ENCODE results near the gene NECAP2.
A peak's percentile ranks its signal among the peaks of the same experiment; 100 is the strongest.
"Not testable (repeated sequence)": the region's sequence is repeated elsewhere in the genome, so short reads cannot be mapped to it uniquely, and the experiment has no call there.

The NECAP2 gene

DNA sequence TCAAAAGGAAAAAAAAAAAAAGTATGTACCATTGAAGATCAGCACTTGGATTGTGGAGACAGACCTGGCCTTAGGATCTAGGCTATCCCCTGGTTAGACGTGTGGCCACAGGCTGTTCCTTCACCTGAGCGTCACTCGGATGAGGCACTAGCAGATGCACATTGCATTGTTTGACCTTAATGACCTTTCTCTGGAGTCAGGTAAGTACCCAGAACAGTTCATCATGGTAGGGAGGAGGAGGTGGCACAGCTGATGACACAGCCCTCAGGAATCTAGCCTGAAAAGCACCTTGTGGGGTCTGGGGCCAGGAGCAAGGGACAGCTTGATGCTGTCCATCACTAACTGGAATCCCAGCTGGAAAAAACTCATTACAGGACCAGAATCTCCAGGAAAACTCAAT, 21.2 kb downstream of the NECAP2 start:
- no peak for DNase-seq

DNA sequence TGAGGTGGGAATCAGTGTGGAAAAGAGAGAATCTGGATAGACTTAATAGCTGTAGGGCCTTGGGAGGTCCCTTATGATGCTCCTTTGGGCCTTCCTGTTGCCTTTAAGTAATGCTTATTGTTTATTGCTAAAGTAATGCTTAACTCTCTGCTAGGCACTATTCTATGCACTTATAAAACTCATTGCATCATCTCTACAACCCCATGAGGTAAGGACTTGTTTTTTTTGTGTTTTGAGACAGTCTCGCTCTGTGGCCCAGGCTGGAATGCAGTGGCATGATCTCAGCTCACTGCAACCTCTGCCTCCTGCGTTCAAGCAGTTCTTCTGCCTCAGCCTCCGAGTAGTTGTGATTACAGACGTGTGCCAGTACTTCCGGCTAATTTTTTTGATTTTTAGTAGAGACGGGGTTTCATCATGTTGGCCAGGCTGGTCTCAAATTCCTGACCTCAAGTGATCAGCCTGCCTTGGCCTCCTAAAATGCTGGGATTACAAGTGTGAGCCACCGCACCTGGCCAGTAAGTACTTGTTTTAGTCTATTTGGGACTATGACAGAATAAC, 22.3 kb downstream of the NECAP2 start:
- DNase-seq = no peak

DNA sequence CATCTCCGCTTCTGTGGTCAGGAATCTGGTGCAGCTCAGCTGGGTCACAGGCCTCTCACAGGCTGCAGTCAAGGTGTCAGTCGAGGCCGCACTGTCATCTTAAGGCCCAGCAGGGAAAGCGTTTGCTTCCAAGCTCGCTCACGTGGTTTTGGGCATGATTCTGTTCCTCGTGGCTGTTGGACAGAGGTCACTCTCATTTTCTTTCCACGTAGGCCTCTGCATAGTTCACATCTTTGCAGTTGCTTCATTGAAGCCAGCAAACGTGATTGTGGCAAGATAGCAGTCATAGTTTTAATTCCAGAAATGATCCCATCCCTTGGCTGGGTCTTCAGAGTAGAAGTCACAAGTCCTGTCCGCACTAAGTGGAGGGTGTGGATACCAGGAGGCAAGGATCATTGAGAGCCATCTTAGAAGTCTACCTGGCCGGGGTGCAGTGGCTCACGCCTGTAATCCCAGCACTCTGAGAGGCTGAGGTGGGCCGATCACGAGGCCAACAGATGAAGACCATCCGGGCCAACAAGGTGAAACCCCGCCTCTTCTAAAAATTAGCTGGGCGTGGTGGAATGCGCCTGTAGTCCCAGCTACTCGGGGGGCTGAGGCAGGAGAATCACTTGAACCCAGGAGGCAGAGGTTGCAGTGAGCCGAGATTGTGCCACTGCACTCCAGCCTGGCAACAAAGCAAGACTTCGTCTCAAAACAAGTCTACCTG, 24.5 kb downstream of the NECAP2 start:
- peak; percentile 6 for DNase-seq

DNA sequence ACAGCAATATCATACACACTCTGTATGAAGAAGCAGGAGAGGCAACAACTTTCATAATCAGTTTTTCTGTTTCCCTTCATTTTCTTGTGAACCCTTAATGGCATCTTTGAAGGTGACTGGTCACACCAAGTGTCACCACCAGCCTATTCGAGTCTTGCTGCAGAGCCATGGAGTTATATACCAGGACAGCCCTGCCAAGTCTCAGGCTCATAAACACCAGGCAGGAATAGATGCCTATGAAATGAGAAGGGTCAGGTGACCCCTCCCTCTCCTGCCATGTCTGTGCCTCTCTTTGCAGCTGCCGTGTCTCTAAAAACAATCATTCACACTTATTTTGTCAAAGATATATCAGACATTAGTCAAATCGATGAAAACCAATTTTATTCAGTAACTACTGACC, 28.0 kb downstream of the NECAP2 start:
- DNase-seq = no peak

DNA sequence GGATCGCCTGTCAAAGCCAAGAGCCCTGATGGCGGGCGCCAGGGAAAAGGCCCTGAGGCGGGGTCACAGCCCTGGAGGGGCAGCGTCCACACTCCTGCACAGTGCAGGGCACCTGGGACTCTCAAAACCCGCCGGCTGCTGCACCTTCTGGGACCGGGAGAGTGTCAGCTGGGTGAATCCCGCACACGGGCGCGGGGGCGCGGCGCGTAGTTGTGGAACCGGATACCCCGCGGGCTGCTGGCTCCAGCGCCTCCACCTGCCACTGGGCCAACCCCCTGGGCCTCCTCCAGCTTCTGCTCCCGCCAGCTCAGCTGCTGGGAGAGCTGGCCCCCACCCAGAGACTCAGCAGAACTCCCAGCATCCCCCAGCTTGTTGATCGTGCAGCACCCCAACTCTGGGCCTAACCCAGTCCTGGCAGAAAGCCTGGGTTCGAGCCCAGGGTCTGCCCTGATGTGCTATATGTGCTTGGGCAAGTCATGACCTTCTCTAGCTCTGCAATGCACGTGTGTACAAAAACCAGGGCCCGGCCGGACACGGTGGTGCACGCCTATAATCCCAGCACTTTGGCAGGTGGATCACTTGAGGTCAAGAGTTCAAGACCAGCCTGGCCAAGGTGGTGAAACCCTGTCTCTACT, 33.8 kb downstream of the NECAP2 start:
- no peak for DNase-seq

DNA sequence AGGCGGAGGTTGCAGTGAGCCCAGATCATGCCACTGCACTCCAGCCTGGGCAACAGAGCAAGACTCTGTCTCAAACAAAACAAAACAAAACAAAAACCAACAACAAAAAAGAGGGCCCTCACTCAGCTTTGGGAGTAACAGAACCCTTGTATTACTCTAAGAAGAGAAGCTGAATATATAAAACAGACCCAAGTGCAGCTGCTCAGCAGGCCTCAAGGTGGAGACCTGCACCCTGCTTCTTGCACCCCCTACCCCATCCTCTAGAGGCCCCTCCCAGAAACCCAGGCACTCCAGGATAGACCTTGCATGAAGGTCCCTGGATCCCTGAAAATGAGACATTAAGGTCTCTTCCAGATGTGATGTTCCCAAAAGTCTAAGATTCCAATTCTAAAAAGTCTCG, 34.4 kb downstream of the NECAP2 start:
- not testable (repeated sequence) for DNase-seq

DNA sequence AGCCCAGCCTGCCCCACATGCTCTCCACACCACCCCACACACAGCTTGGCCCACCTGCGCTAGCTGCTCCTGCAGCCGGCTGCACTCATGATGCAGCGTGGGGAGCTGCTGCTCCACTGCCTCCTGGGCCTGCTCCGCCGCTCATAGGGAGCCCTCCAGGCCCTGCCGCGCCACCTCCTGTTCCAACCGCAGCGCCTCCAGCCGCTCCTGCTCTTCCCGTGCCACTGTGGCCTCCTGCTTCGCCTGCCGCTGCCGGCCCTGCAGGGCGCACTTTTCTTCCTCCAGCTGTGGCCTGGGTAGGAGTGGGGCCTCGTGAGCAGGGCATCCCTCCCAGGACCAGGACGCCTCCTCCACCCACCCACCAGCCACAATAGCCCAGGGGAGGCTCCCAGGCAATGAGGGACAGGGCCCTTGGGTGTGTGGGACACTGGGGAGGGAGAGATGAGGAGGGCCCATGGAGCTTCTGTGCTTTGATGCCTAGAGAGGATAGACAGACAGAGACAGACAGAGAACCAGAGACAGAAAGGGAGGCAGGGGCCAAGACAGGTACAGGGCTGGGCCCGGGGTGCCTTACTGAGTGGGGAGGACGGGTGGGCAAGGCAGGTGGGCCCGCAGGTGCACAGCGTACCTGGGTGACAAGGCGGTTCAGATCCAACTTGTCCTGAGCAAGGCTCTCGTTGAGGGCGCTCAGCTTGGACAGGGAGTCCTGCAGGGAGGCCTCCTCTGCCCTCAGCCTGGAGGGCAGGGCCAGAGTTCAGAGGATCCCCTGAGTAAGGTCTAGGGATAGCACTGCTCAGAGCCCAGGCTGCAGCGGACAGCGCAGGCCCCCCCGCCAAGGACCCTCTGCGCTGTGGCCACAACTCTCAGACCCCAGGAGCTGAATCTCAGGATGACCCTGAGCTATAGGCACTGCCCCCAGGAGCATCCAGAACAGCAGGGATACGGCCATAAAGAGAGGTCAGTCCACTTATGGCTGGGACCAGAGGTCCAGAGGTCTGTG, 35.5 kb downstream of the NECAP2 start:
- not testable (repeated sequence) for DNase-seq

DNA sequence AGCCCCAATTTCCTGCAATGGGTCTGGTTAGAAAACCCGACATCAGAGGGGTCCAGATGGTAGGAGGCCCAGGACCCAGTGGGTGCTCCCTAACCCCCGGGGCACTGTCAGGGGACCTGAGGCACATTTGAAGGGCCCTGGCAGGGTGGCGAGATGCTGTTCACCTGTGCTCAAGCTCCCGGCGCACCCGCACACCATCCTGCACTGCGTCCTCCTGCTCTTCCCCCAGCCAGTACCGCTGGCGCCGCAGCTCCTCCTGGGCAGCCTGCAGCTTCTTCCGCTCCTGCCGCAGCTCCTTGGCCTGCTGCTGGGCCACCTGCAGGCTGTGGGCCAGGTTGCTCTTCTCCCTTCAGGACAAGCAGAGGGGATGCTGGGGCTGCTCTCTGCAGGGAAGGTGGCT, 37.6 kb downstream of the NECAP2 start:
- no peak for DNase-seq

DNA sequence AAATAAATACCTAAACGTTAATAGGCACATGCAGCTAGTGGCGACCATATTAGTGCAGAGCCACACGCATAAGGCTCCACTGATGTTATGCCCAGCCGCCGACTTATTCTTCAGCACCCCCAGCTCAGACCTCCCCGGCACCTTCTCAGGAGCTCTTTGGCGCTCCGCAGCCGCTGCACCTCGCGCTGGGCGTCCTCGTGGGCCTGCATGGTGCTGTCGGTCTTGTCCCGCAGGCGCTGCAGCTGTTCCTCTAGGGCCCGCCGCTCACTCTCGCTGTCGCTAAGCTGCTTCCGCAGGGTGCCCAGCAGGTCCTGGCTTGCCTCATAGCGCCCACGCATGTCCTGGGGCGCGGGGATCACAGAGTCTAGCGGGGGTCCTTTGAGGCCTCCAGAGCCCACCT, 42.6 kb downstream of the NECAP2 start:
- DNase-seq = not testable (repeated sequence)

DNA sequence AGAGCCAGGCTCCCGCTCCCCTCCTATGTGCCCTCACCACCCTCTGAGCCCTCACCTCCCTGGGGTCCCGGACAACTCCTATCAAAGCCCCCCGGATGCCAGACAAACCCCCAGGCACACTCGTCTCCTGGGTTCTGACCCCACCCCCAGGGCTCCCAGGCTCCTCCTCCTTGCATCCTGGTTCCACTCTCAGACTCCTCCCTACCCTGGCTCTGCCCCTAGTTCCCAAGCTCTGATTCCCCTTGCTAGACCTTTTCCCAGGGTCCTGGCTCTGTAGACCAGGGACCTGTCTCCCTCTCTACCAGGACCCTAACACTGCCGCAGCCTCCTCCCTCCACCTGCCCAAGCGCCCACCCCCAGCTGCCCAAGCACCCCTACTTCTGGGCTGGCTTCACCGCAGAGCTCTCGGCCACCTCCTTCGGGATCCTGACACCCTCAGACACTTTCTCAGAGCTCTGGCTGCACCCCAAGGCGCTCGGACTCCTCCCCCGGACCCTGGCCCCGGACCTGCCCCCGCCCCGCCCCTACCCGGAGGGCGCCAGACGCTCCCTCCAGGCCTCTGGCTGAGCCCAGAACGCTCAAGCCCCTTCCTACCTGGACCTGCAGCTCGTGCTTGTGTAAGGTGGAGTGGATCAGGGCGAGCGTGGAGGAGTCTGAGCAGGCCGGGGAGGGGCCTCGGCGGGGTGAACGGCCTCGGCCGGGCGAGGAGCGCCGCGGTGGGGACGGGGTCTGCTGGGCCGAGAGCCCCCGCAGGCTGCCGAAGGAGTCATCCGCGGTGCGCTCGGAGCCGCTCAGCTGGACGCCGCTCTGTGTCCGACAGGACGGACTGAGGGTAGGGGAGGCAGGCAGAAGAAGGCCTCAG, 43.3 kb downstream of the NECAP2 start:
- DNase-seq = not testable (repeated sequence)

DNA sequence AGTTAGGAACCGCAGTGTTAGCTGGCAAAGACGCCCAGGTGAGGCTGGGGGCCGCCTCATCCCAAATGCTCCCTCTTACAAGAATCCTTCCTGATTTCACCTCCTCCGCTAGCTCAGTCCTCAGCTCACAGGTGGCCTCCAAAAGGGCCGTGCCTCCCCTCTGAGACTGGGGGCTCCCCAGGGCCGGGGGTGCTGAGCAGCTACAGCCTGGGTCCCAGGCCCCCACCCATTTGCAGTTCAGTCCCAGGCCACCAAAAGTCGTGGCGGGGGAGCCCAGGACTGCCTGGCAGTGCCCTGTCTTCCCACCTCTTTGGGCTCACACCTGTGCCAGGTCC, 43.9 kb downstream of the NECAP2 start:
- no peak for DNase-seq

DNA sequence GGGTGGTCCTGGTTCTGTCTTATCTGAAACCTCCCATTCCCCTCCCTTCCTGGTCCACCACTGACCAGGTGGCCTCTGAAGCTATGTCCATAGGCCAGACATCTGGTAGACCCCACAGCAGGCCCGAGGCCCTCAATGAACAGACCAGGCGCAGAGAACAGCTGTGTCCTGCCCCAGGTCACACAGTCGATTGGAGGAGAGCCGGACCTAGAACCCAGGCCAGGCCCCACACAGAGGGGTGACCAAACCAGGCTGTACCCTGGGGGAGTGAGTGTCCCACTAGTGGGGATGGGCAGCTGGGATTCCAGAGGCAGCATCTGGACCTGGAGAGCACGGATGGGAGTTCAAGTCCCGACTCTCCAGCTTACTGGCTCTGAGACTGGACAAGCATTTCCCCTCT, 44.4 kb downstream of the NECAP2 start:
- DNase-seq = no peak

DNA sequence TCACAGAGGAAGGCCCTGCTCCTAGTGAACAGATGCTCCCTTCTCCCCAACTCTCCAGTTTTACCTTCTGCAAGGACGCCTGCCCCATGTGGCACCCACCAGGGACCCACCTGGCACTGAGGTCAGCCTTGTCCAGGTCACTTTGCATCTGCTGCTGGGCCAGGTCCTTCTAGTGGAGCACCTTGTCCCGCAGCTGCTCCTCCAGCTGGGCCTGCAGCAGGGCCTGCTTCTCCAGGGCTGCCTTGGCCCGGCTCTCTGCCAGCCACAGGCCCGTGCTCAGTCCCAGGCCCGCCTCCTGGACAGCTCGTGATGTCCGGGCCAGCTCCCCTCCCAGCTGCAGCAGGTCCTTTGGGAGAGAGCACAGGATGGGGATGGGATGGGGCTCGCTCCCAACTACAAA, 45.8 kb downstream of the NECAP2 start:
- not testable (repeated sequence) for DNase-seq

DNA sequence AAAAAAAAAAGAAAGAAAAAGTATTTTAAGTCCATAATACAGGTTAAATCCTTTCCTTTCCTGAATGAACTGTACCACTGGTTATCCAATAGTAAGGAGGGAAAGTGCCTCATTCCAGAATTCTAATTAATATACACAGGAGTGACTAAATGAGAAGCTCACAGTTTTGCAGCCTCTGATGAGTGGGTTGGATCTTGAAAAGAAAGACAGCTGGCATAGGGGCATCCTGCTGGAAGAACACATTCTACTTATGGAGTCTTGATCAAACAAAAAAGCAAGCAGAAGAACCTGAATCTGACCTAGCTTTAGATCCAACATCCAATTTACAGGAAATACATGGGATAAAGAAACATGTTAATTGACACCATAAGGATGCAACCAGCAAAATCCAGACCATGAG, 46.5 kb downstream of the NECAP2 start:
- not testable (repeated sequence) for DNase-seq

DNA sequence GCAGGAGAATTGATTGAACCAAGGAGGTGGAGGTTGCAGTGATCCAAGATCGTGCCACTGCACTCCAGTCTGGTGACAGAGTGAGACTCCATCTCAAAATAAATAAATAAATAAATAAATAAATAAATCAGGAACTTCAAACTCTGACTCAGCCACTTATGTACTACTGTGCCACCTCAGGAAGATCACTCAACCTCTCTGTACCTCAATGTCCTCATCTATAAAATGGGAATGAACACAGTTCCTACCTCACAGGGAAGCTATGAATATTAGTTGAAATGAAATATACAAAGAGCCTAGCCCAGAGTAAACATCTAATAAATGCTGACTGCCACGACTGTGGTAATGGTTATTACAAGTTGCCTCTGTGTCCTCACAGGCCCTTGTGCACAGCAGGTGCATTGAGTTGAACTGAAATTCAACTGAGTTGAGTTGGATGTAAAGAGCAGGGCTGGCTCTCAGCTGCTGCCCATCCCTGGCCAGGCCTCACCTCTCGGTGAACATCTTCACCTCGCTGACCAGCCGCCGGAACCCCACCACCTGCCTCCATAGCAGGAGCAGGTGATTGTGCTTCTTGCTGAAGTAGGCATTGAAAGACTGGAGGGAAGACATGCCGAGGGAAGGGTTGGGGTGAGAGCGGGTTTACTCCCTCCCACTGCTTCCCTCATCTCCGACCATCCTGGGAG, 48.8 kb downstream of the NECAP2 start:
- not testable (repeated sequence) for DNase-seq

DNA sequence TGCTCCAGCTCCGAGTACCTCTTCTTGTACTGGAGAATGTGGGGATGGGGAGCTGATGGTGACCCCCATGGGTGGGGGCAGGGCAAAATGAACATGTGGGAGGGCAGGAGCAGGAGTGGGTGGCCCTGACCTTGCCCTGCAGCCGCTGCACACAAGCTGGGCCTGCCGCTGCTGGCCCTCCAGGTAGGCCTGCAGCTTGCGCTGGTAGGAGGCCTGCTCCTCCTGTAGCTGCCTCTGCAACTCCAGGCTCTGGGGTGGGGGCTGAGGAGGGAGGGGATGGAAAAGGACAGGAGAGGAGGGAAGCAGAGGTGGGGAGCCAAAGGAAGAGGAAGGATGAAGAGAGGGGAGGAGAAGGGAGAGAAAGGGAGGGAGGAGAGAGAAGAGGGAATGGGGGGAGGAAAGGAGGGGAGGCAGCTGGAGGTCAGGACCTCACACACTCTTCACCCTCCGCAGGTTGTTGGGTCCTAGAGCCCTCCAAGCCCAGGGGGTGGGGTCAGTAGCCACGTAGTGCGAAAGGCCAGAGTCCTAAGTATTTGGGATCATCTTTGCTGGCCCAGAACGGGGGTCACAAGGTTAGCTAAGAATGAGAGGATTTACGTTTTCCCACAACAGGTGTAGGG, 50.6 kb downstream of the NECAP2 start:
- no peak for DNase-seq

DNA sequence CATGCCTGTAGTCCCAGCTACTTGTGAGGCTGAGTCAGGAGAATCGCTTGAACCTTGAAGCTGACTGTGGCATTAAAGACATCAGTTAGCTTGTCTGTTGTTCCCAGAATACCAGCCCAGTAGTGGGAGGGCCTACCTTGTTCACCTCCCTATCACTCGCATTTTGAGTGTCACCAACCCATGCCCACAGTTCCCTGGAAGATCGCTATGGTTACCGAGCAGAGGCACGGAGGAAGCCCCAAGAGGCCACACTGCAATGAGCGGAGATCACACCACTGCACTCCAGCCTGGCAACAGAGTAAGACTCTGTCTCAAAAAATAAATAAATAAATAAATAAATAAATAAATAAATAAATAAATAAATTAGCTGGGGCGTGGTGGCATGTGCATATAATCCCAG, 52.4 kb downstream of the NECAP2 start:
- DNase-seq = not testable (repeated sequence)

DNA sequence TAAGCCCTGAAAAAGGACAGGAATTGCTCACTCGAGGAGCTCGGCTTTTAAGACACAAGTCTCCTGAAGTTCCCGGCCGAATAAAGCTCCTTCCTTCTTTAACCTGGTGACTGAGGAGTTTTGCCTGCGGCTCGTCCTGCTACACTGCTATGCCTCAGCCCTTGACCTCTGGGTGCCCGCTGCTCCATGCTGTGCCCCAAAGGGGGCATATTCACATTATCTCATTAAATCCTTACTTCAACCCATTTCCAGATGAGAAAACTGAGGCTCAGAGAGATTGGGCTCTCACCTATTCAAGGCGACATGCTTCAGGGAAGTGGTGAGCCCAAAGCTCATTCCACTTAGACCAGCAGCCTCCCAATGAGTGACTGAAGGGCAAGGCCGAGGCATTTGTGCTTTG, 53.2 kb downstream of the NECAP2 start:
- not testable (repeated sequence) for DNase-seq

DNA sequence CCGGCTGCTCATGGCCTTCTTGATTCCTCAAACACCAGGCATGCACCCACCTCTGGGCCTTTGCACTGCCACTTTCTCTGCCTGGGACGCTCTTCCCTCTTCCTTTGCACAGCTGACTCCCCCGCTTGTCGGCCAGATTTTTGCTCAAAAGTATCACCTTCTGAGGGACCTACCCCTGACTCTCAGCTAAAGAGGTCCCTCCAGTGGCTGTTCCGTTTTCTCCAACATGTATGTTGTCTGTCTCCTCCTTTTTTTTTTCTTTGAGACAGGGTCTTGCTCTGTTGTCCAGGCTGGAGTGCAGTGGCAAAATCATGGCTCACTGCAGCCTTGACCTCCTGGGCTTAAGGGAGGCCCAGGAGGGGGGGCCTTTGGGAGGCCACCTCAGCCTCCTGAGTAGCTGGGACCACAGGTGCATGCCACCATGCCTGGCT, 57.0 kb downstream of the NECAP2 start:
- not testable (repeated sequence) for DNase-seq

DNA sequence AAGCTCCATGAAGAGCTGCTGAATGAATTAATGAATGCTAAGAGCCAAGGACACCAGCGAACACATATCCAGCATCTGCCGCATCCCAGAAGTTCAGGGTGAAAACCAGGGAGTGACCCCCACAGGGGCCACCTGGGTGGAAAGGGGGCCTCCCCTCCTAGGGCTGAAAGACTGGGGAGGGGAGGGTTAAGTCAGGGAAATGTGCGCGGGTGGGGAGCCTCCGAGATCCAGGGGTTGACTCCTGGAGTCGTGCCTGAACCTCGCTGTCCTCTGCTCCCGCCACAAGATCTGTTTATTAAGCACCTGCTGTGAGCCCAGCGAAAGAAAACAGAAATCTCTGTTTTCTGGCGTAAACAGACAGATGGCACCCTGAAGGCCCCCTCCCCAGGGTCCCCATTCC, 57.5 kb downstream of the NECAP2 start:
- DNase-seq = not testable (repeated sequence)

Data from fibroblast of upper back skin (primary cell).